WI38 (cell line): ENCODE results near the gene STARD3.

Experiments
- H3K4me3 ChIP-seq: 2 replicates; pipeline ENCODE4 v1.5.1; 2011; ENCODE audit warnings: low read depth, mild to moderate bottlenecking, control low read depth, low read length
- CTCF ChIP-seq: IDR thresholded peaks from 2 replicates; pipeline ENCODE4 v1.5.1; 2012; ENCODE audit warnings: low read depth, mild to moderate bottlenecking, control low read depth, low read length

Gene STARD3

GRCh38 chr17:39687546-39688474 is 50.9 kb downstream of the STARD3 start, which contains the start of gene PGAP3:
Gene PGAP3, minus strand, starts transcription at chr17:39688057. Its CDS starts 43 bp downstream, at chr17:39688014.
- no peak for TF ChIP-seq CTCF
- peak within 1 kb of the TSS; percentile 83 for H3K4me3 ChIP-seq

GRCh38 chr17:39688475-39688835 is 51.5 kb downstream of the STARD3 start:
- peak overlapping the region; percentile 83 for H3K4me3 ChIP-seq
- TF ChIP-seq CTCF: no peak

GRCh38 chr17:39688945-39689344 is 52.0 kb downstream of the STARD3 start:
- H3K4me3 ChIP-seq: peak overlapping the region; percentile 83
- TF ChIP-seq CTCF: no peak

- no peak overlapping the region for H3K4me3 ChIP-seq
- TF ChIP-seq CTCF: no peak
These were observed 57.6 kb downstream of the STARD3 start for GRCh38 chr17:39694593-39694992.

GRCh38 chr17:39695089-39695474 is 58.1 kb downstream of the STARD3 start:
- no peak for TF ChIP-seq CTCF

GRCh38 chr17:39696731-39697130 is 59.8 kb downstream of the STARD3 start:
- H3K4me3 ChIP-seq: no peak overlapping the region
- TF ChIP-seq CTCF: no peak

More at GRCh38 chr17:39695089-39695474, 58.1 kb downstream of the STARD3 start:
- H3K4me3 ChIP-seq: no peak overlapping the region

GRCh38 chr17:39697961-39698360 is 61.0 kb downstream of the STARD3 start:
- H3K4me3 ChIP-seq: no peak overlapping the region
- no peak for TF ChIP-seq CTCF

GRCh38 chr17:39699157-39699817 is 62.3 kb downstream of the STARD3 start:
- H3K4me3 ChIP-seq: peak overlapping the region; percentile 85
